MG63 (cell line): Measurements from ENCODE around the gene GSX1. TPM values are rescaled to one million over a fixed set of nuclear protein-coding genes. Genes with fewer than 3 reads are reported as not detected.

Source experiments
- DNase-seq: peaks from one replicate; pipeline ENCODE4 v3.0.0-alpha.2; 2020
- H3K27me3 ChIP-seq: fragments of 250-450 bp; sonication (Bioruptor Pico); 2 replicates; pipeline ENCODE4 v1.5.1; 2020; ENCODE audit warnings: mild to moderate bottlenecking, moderate library complexity
- H3K36me3 ChIP-seq: fragments of 250-450 bp; sonication (Bioruptor Pico); 2 replicates; pipeline ENCODE4 v1.5.1; 2020; ENCODE audit warnings: mild to moderate bottlenecking, moderate library complexity
- H3K4me3 ChIP-seq: fragments of 250-450 bp; sonication (Bioruptor Pico); 2 replicates; pipeline ENCODE4 v1.5.1; 2020; ENCODE audit warnings: mild to moderate bottlenecking, moderate library complexity
- H3K9me3 ChIP-seq: fragments of 250-450 bp; sonication (Bioruptor Pico); 2 replicates; pipeline ENCODE4 v1.5.1; 2020; ENCODE audit warnings: mild to moderate bottlenecking, moderate library complexity
- total RNA-seq: library from RNA; depleted of rRNA; stranded (reverse); fragments of >200 nt; shearing (Covaris generic); gene quantifications from 2 replicates; pipeline ENCODE4 v1.2.3, GENCODE V29; 2014; ENCODE audit warnings: low replicate concordance

The GSX1 gene
- total RNA-seq, 1 experiment from 2014 or later, result not detected

DNA sequence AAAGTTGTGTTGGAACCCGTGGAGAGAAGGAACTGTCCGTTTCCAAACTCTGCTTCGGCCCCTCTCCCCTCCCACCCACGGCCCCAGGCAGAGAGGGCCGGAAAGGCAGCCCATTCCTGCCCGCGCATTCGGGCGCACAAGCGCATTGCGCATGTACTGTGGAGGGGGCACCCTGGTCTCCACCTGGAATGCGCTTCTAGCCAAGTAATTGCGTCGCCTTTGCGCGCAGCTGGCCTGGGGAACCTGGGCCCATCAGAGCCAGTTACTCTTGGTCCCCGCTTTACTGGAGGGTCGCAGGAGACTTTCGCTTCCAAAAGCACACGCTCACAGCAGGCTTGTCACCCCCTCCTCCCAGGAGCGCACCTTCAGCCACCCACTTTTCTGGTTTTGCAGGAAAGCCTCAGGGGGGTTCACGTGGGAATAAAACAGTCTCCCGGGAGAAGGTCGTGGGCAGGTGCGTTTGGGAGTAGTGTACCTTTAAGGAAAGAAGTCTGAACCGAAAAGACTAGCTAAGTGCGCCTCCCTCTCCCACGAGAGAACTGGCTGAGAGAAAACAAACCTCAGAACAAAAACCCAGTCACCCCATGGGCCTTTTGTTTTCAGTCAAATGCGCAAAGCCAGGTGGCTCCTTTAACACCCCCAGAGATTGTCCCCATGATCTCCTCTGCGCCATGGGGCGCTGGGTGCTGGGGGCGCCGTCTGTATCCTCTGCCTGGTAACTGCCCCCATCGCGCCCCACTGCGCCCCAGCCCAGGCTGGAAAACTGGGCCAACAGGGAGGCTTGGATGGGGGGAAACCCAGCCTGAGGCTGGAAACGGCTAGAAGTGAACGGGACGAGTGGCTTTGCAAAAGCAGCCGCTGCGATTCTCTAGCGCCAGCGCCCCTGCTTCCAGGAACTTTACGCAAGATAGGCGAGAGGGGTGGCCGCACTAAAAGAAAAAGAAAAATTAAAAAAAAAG, 28.5 kb downstream of the GSX1 start:
- H3K36me3 ChIP-seq, result no peaks in the 10 kb centered on the region
- no peaks in the 10 kb centered on the region for H3K9me3 ChIP-seq
- H3K27me3 ChIP-seq, result peaks cover 60% of the 10 kb centered on the region
- no peak for DNase-seq
- no peak overlapping the region for H3K4me3 ChIP-seq

DNA sequence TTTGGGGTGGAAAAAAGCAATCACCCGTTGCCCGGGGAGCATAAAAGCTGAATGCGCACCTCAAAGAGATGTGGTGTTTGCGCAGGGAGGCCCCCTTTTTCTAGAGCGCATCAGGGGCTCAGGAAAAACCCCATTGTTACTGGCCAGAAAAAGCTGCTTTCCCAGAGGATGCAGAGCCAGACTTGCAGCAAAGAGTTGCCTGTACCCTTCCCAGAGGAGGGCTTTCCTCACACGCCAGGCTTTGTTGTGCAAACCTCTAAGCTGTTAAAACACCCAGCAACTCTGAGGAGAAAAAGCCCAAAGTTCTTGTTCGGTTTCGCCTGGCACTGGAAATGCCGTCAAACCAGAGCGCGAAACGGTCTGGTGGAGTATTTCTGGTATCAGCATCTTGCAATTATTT, 29.3 kb downstream of the GSX1 start:
- DNase-seq, result no peak
- Histone ChIP-seq H3K9me3 (no peaks in the 10 kb centered on the region), H3K4me3 (no peak overlapping the region), H3K27me3 (peaks cover 60% of the 10 kb centered on the region), H3K36me3 (no peaks in the 10 kb centered on the region)

- Histone ChIP-seq H3K4me3 (no peak overlapping the region), H3K36me3 (no peaks in the 10 kb centered on the region), H3K27me3 (peaks cover 57% of the 10 kb centered on the region), H3K9me3 (no peaks in the 10 kb centered on the region)
- no peak for DNase-seq
Measured at GRCh38 chr13:27822258-27822872, 30.1 kb downstream of the GSX1 start.

DNA sequence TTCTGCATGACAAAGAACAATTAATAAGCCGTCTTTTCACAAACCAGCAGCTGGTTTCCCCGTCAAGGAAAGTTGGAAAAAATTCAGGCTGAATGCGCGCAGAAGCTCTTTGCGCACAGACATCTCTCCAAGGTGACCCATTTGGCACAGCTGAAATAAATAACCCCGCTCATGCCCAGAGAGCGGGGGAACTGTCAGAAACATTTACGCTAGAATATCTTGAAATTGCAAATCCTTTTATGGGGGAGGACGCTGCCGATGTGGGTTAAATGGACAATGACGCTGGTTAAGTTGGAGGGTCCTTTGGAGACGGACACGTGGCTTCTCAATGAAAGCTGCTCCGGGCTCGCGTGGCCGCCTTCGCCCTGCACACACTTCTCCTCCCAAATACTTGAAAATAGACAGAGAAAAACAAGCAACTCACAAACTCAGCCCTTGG, 30.6 kb downstream of the GSX1 start:
- no peak for DNase-seq
- Histone ChIP-seq H3K27me3 (peaks cover 55% of the 10 kb centered on the region), H3K9me3 (no peaks in the 10 kb centered on the region), H3K36me3 (no peaks in the 10 kb centered on the region), H3K4me3 (no peak overlapping the region)

DNA sequence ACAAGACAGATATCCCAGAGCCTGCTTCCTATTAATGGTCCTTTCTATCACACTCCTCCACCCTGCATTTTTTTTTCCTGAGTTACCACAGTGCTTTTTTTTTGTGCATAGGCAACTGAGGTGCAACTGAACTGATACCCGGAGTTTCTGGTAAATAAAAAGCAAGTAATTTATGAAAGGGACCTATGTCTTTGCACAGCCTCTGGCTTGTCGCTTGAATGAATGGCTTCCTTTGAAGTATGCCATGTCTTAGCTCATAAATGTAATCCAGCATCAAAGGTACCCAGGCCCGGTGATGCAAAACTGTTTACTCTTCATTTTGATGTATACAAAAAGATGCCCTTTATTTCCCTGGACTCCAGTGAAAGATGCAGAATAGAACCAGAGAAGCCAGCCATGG, 31.8 kb downstream of the GSX1 start:
- no peaks in the 10 kb centered on the region for H3K36me3 ChIP-seq
- H3K9me3 ChIP-seq, result no peaks in the 10 kb centered on the region
- no peak overlapping the region for H3K4me3 ChIP-seq
- no peak for DNase-seq
- peaks cover 47% of the 10 kb centered on the region for H3K27me3 ChIP-seq

DNA sequence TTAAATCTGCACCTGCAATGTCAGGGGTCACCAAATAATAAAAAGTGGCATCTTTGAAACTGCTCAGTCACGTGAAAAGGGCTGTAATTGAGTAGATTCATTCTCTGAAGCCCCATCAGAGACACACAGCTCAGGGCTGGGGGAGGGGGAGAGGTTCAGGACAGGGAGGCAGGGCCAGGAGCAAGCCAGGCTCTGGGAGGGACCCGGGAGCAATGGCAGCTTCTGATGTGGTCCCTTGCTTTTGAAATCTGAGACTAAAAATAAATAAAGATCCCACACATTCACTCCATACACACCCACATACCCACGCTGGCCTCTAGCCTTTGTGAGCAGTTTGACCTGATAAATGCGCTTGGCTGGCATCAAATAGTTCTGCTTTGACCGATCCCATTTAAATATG, 32.8 kb downstream of the GSX1 start:
- H3K4me3 ChIP-seq, result no peak overlapping the region
- DNase-seq, result no peak
- H3K36me3 ChIP-seq, result no peaks in the 10 kb centered on the region
- H3K27me3 ChIP-seq, result peaks cover 38% of the 10 kb centered on the region
- H3K9me3 ChIP-seq, result no peaks in the 10 kb centered on the region

DNA sequence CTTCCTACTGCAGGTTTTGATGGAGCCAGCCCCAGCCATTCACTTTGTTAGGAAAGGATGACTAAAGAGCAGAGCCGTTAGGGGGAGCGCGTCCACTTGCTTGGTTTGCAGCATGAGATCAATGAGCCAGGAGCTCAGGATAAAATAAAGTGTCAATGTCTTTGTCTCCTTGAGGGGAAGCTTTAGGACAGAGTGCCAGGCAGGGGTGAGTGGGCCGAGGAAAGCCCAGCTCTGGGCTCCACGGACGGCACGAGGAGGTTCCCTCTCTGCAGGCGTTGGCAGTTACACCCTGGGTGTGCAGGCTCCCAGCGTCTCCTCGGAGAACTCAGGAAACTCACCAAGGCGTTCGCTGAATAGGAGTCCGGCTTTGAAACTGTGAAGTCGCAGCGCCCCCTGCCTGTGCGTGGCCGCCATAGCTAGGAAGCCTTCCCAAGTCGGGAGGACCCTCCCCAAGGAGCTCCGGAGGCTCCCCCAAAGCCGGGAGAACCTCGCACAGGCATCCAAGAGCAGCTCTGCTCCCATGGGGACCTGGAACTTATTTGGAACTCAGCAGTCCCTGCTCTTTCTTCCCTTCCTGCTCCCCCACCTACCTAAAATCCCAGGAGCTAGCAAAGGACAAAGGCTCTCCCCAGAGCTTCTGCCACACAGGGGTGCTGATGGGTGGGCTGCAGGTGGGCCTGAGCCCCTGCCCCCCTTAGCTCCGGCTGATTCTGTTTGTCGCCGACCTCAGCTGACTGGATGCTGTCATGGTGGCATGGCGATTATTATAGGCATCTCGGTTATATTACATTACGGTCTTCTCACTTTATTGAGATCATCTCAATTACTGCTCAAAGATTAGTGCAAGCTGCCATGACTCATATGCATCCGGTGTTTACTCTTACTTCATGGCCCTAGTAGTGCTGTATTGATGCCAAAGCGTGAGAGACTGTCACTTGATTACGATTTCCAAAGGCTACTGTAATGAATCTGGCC, 34.4 kb downstream of the GSX1 start:
- no peaks in the 10 kb centered on the region for H3K9me3 ChIP-seq
- peaks cover 27% of the 10 kb centered on the region for H3K27me3 ChIP-seq
- no peaks in the 10 kb centered on the region for H3K36me3 ChIP-seq
- DNase-seq, result peak; percentile 80
- H3K4me3 ChIP-seq, result peak overlapping the region; percentile 29

DNA sequence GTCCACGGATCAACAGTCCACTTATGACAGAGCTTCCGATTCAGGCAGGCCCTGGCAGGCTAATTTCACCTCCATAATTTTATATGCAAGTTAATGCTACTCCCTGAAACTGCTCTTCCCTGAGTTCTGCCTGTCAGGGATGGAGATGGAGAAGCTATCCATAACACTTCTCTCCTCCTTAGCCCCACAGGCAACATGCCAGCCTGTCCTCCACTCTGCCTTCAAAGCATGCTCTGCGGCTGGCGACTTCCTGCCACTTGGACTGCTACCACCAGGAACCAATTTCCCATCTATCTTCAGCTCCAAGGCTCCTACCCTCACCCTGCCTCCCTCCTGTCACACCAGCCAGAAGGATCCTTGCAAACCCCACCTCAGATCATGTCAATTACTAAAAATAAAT, 35.4 kb downstream of the GSX1 start:
- no peaks in the 10 kb centered on the region for H3K9me3 ChIP-seq
- H3K27me3 ChIP-seq, result peaks cover 17% of the 10 kb centered on the region
- DNase-seq, result no peak
- H3K36me3 ChIP-seq, result no peaks in the 10 kb centered on the region
- no peak overlapping the region for H3K4me3 ChIP-seq

DNA sequence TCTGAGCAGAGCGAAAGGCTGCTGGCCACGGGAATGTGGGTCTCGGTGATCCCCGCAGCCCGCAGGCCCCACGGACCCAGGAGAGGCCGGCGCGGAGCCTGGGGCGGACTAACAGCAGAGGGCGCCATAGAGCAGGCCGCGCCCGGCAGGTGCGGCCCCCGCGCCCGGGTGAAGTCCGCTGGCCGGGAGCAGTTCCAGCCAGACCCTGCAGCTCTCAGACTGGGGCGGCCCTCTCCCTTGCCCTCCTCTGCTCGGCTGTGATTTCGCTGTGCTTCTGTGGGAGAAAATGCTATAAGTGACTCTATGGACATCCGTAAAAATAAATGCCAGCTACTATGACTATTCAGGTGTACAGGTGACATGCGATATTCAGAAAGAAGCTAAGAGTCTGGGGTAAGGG, 37.7 kb downstream of the GSX1 start:
- Histone ChIP-seq H3K27me3 (no peaks in the 10 kb centered on the region), H3K4me3 (0 out of 2 replicates have a peak overlapping the region, but pooled peaks have one; percentile 9), H3K36me3 (no peaks in the 10 kb centered on the region), H3K9me3 (no peaks in the 10 kb centered on the region)
- peak; percentile 53 for DNase-seq

- H3K4me3 ChIP-seq, result no peak overlapping the region
- no peaks in the 10 kb centered on the region for H3K36me3 ChIP-seq
- H3K27me3 ChIP-seq, result peaks cover 5% of the 10 kb centered on the region; the same call in 1 of the 2 replicates
- H3K9me3 ChIP-seq, result no peaks in the 10 kb centered on the region
- DNase-seq, result no peak
Measured at GRCh38 chr13:27833206-27833605, 40.9 kb downstream of the GSX1 start.

GRCh38 chr13:27834095-27834494, 41.8 kb downstream of the GSX1 start:
- no peak for DNase-seq
- no peaks in the 10 kb centered on the region for H3K9me3 ChIP-seq
- H3K27me3 ChIP-seq, result peaks cover 5% of the 10 kb centered on the region; the same call in 1 of the 2 replicates
- no peaks in the 10 kb centered on the region for H3K36me3 ChIP-seq
- H3K4me3 ChIP-seq, result no peak overlapping the region

- Histone ChIP-seq H3K36me3 (no peaks in the 10 kb centered on the region), H3K4me3 (no peak overlapping the region), H3K27me3 (peaks cover 5% of the 10 kb centered on the region; the same call in 1 of the 2 replicates), H3K9me3 (no peaks in the 10 kb centered on the region)
- no peak for DNase-seq
Measured at GRCh38 chr13:27835799-27836198, 43.5 kb downstream of the GSX1 start.

DNA sequence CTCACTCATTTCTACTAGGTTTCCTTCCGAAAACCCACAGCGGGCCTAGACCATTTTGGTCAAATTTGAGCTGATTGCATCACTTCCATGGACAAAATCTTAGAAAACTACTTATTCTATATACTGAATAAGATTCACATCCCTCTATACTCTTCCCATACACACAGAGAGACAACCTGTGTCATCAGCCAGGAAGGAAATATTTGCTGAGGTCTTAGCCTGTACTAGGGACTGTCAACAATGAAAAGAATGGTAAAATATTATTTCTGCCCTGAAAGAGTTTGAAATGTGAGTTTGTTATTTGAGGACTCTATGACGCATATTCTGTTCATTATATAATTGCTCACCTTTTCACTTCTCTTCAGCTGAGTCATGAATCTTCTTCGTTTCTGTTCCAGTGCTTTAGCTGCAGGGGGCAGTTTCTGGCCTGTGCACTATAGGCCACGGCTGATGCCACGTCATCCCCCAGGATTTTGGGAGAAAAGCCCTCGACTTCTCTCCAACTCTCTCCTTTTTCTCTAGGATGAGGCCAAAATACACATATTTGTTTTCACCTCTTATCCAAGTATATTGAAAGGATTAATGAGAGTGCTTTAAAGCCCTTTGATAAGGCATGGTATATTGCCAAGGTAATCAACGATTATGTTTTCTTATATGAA, 47.7 kb downstream of the GSX1 start:
- H3K4me3 ChIP-seq, result no peak overlapping the region
- H3K36me3 ChIP-seq, result no peaks in the 10 kb centered on the region
- DNase-seq, result peak; percentile 71
- no peaks in the 10 kb centered on the region for H3K9me3 ChIP-seq
- peaks cover 5% of the 10 kb centered on the region; the same call in 1 of the 2 replicates for H3K27me3 ChIP-seq

- H3K27me3 ChIP-seq, result no peaks in the 10 kb centered on the region
- no peaks in the 10 kb centered on the region for H3K9me3 ChIP-seq
- DNase-seq, result no peak
- no peaks in the 10 kb centered on the region for H3K36me3 ChIP-seq
- no peak overlapping the region for H3K4me3 ChIP-seq
Measured at GRCh38 chr13:27842571-27842970, 50.3 kb downstream of the GSX1 start.
